Glutamatergic neuron (in vitro differentiated cells): Measurements from ENCODE around the gene NUP93. TPM values are rescaled to one million over a fixed set of nuclear protein-coding genes. Genes with fewer than 3 reads are reported as not detected.
"Not testable (repeated sequence)": the region's sequence is repeated elsewhere in the genome, so short reads cannot be mapped to it uniquely, and the experiment has no call there.

ENCODE experiments used
- DNase-seq: peaks from one replicate; pipeline ENCODE4 v3.0.0; 2022
- H3K27ac Mint-ChIP-seq: one replicate; pipeline ENCODE4 v1.8.0; 2020; ENCODE audit warnings: mild to moderate bottlenecking, mixed read lengths, inconsistent platforms; ENCODE audit not compliant: unreplicated experiment
- H3K27me3 Mint-ChIP-seq: one replicate; pipeline ENCODE4 v1.8.0; 2020; ENCODE audit warnings: mild to moderate bottlenecking, moderate library complexity, mixed read lengths, inconsistent platforms; ENCODE audit not compliant: unreplicated experiment
- H3K36me3 Mint-ChIP-seq: one replicate; pipeline ENCODE4 v1.8.0; 2020; ENCODE audit warnings: mild to moderate bottlenecking, mixed read lengths, inconsistent platforms; ENCODE audit not compliant: unreplicated experiment
- H3K4me1 Mint-ChIP-seq: one replicate; pipeline ENCODE4 v1.8.0; 2020; ENCODE audit warnings: mild to moderate bottlenecking, low read depth, mixed read lengths, inconsistent platforms; ENCODE audit not compliant: unreplicated experiment
- H3K4me3 Mint-ChIP-seq: one replicate; pipeline ENCODE4 v1.8.0; 2020; ENCODE audit warnings: mild to moderate bottlenecking, mixed read lengths, inconsistent platforms; ENCODE audit not compliant: unreplicated experiment
- H3K9me3 Mint-ChIP-seq: one replicate; pipeline ENCODE4 v1.8.0; 2020; ENCODE audit warnings: mild to moderate bottlenecking, moderate library complexity, mixed read lengths, inconsistent platforms; ENCODE audit not compliant: unreplicated experiment
- CTCF ChIP-seq: fragments of 200-600 bp; sonication (generic); IDR thresholded peaks from one replicate; pipeline ENCODE4 v1.5.0; 2021; ENCODE audit not compliant: partially characterized antibody, unreplicated experiment
- total RNA-seq: library from RNA; stranded (reverse); fragmentation: NEBNext Ultra II Directional; extraction: Animal tissue kit (Norgen Biotek cat#: 25700); gene quantifications from one replicate; pipeline ENCODE4 v1.2.1, GENCODE V29; 2021; ENCODE audit not compliant: unreplicated experiment

NUP93 gene
- total RNA-seq, 1 donor from 2014 or later, result 84.1 TPM

- Mint-ChIP-seq H3K4me1 (no peaks in the 10 kb centered on the region), H3K27me3 (peaks cover 2% of the 10 kb centered on the region), H3K4me3 (no peak overlapping the region), H3K9me3 (peaks cover 9% of the 10 kb centered on the region), H3K36me3 (peaks cover 4% of the 10 kb centered on the region), H3K27ac (no peak overlapping the region)
- no peak for TF ChIP-seq CTCF
- DNase-seq, result no peak
Observed at GRCh38 chr16:56883586-56883985, 153.7 kb downstream of the NUP93 start.

- peaks cover 7% of the 10 kb centered on the region for H3K9me3 Mint-ChIP-seq
- H3K36me3 Mint-ChIP-seq, result peaks cover 4% of the 10 kb centered on the region
- no peak overlapping the region for H3K27ac Mint-ChIP-seq
- H3K4me3 Mint-ChIP-seq, result no peak overlapping the region
- H3K27me3 Mint-ChIP-seq, result peaks cover 2% of the 10 kb centered on the region
- no peaks in the 10 kb centered on the region for H3K4me1 Mint-ChIP-seq
- no peak for TF ChIP-seq CTCF
- DNase-seq, result no peak
Observed at GRCh38 chr16:56884026-56884582, 154.2 kb downstream of the NUP93 start.

GRCh38 chr16:56884929-56885328 is 155.0 kb downstream of the NUP93 start:
- not testable (repeated sequence) for DNase-seq, H3K27ac Mint-ChIP-seq, H3K4me3 Mint-ChIP-seq, H3K4me1 Mint-ChIP-seq, H3K27me3 Mint-ChIP-seq, H3K36me3 Mint-ChIP-seq, H3K9me3 Mint-ChIP-seq

- no peak overlapping the region for H3K27ac Mint-ChIP-seq
- H3K27me3 Mint-ChIP-seq, result peaks cover 2% of the 10 kb centered on the region
- H3K36me3 Mint-ChIP-seq, result peaks cover 4% of the 10 kb centered on the region
- no peak for DNase-seq
- no peak for TF ChIP-seq CTCF
- no peaks in the 10 kb centered on the region for H3K4me1 Mint-ChIP-seq
- peaks cover 7% of the 10 kb centered on the region for H3K9me3 Mint-ChIP-seq
- no peak overlapping the region for H3K4me3 Mint-ChIP-seq
Observed at GRCh38 chr16:56885446-56886162, 155.7 kb downstream of the NUP93 start.

GRCh38 chr16:56886296-56886695 is 156.4 kb downstream of the NUP93 start:
- H3K9me3 Mint-ChIP-seq, result peaks cover 7% of the 10 kb centered on the region
- DNase-seq, result no peak
- TF ChIP-seq CTCF, result no peak
- no peaks in the 10 kb centered on the region for H3K4me1 Mint-ChIP-seq
- H3K27me3 Mint-ChIP-seq, result peaks cover 2% of the 10 kb centered on the region
- peaks cover 4% of the 10 kb centered on the region for H3K36me3 Mint-ChIP-seq
- H3K27ac Mint-ChIP-seq, result no peak overlapping the region
- H3K4me3 Mint-ChIP-seq, result no peak overlapping the region
